ENCODE measurements around the gene IKBKE.

- TF ChIP-seq, protein P1, sequence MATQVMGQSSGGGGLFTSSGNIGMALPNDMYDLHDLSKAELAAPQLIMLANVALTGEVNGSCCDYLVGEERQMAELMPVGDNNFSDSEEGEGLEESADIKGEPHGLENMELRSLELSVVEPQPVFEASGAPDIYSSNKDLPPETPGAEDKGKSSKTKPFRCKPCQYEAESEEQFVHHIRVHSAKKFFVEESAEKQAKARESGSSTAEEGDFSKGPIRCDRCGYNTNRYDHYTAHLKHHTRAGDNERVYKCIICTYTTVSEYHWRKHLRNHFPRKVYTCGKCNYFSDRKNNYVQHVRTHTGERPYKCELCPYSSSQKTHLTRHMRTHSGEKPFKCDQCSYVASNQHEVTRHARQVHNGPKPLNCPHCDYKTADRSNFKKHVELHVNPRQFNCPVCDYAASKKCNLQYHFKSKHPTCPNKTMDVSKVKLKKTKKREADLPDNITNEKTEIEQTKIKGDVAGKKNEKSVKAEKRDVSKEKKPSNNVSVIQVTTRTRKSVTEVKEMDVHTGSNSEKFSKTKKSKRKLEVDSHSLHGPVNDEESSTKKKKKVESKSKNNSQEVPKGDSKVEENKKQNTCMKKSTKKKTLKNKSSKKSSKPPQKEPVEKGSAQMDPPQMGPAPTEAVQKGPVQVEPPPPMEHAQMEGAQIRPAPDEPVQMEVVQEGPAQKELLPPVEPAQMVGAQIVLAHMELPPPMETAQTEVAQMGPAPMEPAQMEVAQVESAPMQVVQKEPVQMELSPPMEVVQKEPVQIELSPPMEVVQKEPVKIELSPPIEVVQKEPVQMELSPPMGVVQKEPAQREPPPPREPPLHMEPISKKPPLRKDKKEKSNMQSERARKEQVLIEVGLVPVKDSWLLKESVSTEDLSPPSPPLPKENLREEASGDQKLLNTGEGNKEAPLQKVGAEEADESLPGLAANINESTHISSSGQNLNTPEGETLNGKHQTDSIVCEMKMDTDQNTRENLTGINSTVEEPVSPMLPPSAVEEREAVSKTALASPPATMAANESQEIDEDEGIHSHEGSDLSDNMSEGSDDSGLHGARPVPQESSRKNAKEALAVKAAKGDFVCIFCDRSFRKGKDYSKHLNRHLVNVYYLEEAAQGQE (IDR thresholded peaks at IDR 0.05; ENCODE audit: insufficient read depth in 1 of 2, low read depth in 2 of 2, low read length in 1 of 2), result no peak
- TF ChIP-seq CTCF (IDR thresholded peaks at IDR 0.05) (no peak), POLR2AphosphoS5 (IDR thresholded peaks at IDR 0.05; ENCODE audit: low read depth, low read length) (no peak)
These were observed 51.6 kb downstream of the IKBKE start for GRCh38 chr1:206521694-206522402.
